Activated CD4-positive, alpha-beta memory T cell treated with anti-CD3 and anti-CD28 coated beads, Interleukin-2, amount 10 ng/mL, durations not matched to agents 7 days and 5 days (primary cell): ENCODE data around the gene SLC6A9. TPM values are rescaled to one million over a fixed set of nuclear protein-coding genes. Genes with fewer than 3 reads are reported as not detected.

Experiments used
- CTCF ChIA-PET: fragments of 350-600 bp; sonication (Branson Sonifier 250); formaldehyde crosslinking; loops from one replicate; lab custom pipeline; 2021; ENCODE audit warnings: antibody characterized with exemption, inconsistent platforms; lab: Charles Lee
- POLR2A ChIA-PET: fragments of 350-600 bp; sonication (Branson Sonifier 250); formaldehyde crosslinking; loops from one replicate; lab custom pipeline; 2021; ENCODE audit warnings: antibody characterized with exemption; lab: Charles Lee
- DNase-seq: peaks from one replicate; pipeline ENCODE4 v3.0.0-alpha.2; 2020
- H3K27ac Mint-ChIP-seq: one replicate; pipeline ENCODE4 v1.8.0; 2021; ENCODE audit warnings: mild to moderate bottlenecking, mixed read lengths
- H3K27me3 Mint-ChIP-seq: one replicate; pipeline ENCODE4 v1.8.0; 2021; ENCODE audit warnings: mixed read lengths
- H3K36me3 Mint-ChIP-seq: one replicate; pipeline ENCODE4 v1.8.0; 2021; ENCODE audit warnings: low read depth, mixed read lengths
- H3K4me1 Mint-ChIP-seq: one replicate; pipeline ENCODE4 v1.8.0; 2021; ENCODE audit warnings: mixed read lengths
- H3K4me3 Mint-ChIP-seq: one replicate; pipeline ENCODE4 v1.8.0; 2021; ENCODE audit warnings: mild to moderate bottlenecking, mixed read lengths
- H3K9me3 Mint-ChIP-seq: one replicate; pipeline ENCODE4 v1.8.0; 2021; ENCODE audit warnings: mixed read lengths
- total RNA-seq, 2 experiments: library from RNA; stranded (reverse); gene quantifications; one replicate each; pipeline ENCODE4 v1.2.3, GENCODE V29; 2021

SLC6A9 gene
- total RNA-seq, result 1 to 10 TPM; 4.8 to 5.7 TPM

- peak; percentile 41 for DNase-seq
- Mint-ChIP-seq H3K9me3 (no peaks in the 10 kb centered on the region), H3K27me3 (no peaks in the 10 kb centered on the region), H3K4me1 (peaks cover 32% of the 10 kb centered on the region), H3K27ac (peak within 1 kb of the TSS; percentile 31), H3K36me3 (no peaks in the 10 kb centered on the region), H3K4me3 (peak within 1 kb of the TSS; percentile 85)
- POLR2A ChIA-PET, result interaction anchor here (1.0 to 1.7 kb wide), 3 partner anchors 10 to 56 kb away, joined by 3 to 6 read pairs (median 6); partner anchors contain the start of gene ATP6V0B
- CTCF ChIA-PET, result interaction anchor here (0.6 to 5.0 kb wide), 3 partner anchors 16 to 840 kb away, joined by 3 to 30 read pairs (median 16); no protein-coding TSS in a partner anchor
Observed at GRCh38 chr1:44031252-44032169, at the start of gene SLC6A9. SLC6A9 (minus strand) TSS chr1:44031462; CDS start chr1:44024277, 7,185 bp downstream.

GRCh38 chr1:44079566-44079965 is 48.3 kb upstream of the SLC6A9 start:
- H3K36me3 Mint-ChIP-seq, result no peaks in the 10 kb centered on the region
- no peaks in the 10 kb centered on the region for H3K9me3 Mint-ChIP-seq
- no peak for DNase-seq
- no peak overlapping the region for H3K27ac Mint-ChIP-seq
- peaks cover 17% of the 10 kb centered on the region for H3K27me3 Mint-ChIP-seq
- ChIA-PET CTCF (no interaction called here), POLR2A (no interaction called here)
- H3K4me3 Mint-ChIP-seq, result no peak overlapping the region
- H3K4me1 Mint-ChIP-seq, result no peaks in the 10 kb centered on the region

GRCh38 chr1:44078104-44078503 is 46.8 kb upstream of the SLC6A9 start:
- no peaks in the 10 kb centered on the region for H3K36me3 Mint-ChIP-seq
- no peak for DNase-seq
- H3K9me3 Mint-ChIP-seq, result no peaks in the 10 kb centered on the region
- no peak overlapping the region for H3K27ac Mint-ChIP-seq
- peaks cover 19% of the 10 kb centered on the region for H3K27me3 Mint-ChIP-seq
- no peaks in the 10 kb centered on the region for H3K4me1 Mint-ChIP-seq
- POLR2A ChIA-PET, result no interaction called here
- CTCF ChIA-PET, result no interaction called here
- no peak overlapping the region for H3K4me3 Mint-ChIP-seq

GRCh38 chr1:44077421-44077820 is 46.2 kb upstream of the SLC6A9 start:
- Mint-ChIP-seq H3K27ac (no peak overlapping the region), H3K4me1 (no peaks in the 10 kb centered on the region), H3K36me3 (no peaks in the 10 kb centered on the region), H3K4me3 (no peak overlapping the region), H3K9me3 (no peaks in the 10 kb centered on the region), H3K27me3 (peaks cover 19% of the 10 kb centered on the region)
- ChIA-PET CTCF (no interaction called here), POLR2A (no interaction called here)
- DNase-seq, result no peak

- no peaks in the 10 kb centered on the region for H3K9me3 Mint-ChIP-seq
- peaks cover 16% of the 10 kb centered on the region for H3K27me3 Mint-ChIP-seq
- H3K4me3 Mint-ChIP-seq, result no peak overlapping the region
- no peak overlapping the region for H3K27ac Mint-ChIP-seq
- H3K4me1 Mint-ChIP-seq, result no peaks in the 10 kb centered on the region
- POLR2A ChIA-PET, result no interaction called here
- CTCF ChIA-PET, result interaction anchor here (1.1 kb wide), 1 partner anchor 28 kb away, joined by 3 read pairs; no protein-coding TSS in a partner anchor
- H3K36me3 Mint-ChIP-seq, result no peaks in the 10 kb centered on the region
- DNase-seq, result no peak
Observed at GRCh38 chr1:44076066-44076465, 44.8 kb upstream of the SLC6A9 start.

- Mint-ChIP-seq H3K27ac (no peak overlapping the region), H3K27me3 (peaks cover 18% of the 10 kb centered on the region), H3K4me3 (no peak overlapping the region), H3K9me3 (no peaks in the 10 kb centered on the region), H3K36me3 (no peaks in the 10 kb centered on the region), H3K4me1 (no peaks in the 10 kb centered on the region)
- ChIA-PET POLR2A (no interaction called here), CTCF (interaction anchor here (0.6 kb wide), 1 partner anchor 485 kb away, joined by 4 read pairs; no protein-coding TSS in a partner anchor)
- DNase-seq, result no peak
Observed at GRCh38 chr1:44074415-44074814, 43.2 kb upstream of the SLC6A9 start.

GRCh38 chr1:44073528-44073927 is 42.3 kb upstream of the SLC6A9 start:
- H3K27me3 Mint-ChIP-seq, result peaks cover 18% of the 10 kb centered on the region
- ChIA-PET POLR2A (no interaction called here), CTCF (no interaction called here)
- no peak overlapping the region for H3K4me3 Mint-ChIP-seq
- H3K9me3 Mint-ChIP-seq, result no peaks in the 10 kb centered on the region
- DNase-seq, result no peak
- H3K27ac Mint-ChIP-seq, result no peak overlapping the region
- no peaks in the 10 kb centered on the region for H3K36me3 Mint-ChIP-seq
- no peaks in the 10 kb centered on the region for H3K4me1 Mint-ChIP-seq

- no peak overlapping the region for H3K4me3 Mint-ChIP-seq
- no peaks in the 10 kb centered on the region for H3K4me1 Mint-ChIP-seq
- DNase-seq, result no peak
- ChIA-PET POLR2A (no interaction called here), CTCF (no interaction called here)
- H3K27me3 Mint-ChIP-seq, result peaks cover 18% of the 10 kb centered on the region
- H3K27ac Mint-ChIP-seq, result no peak overlapping the region
- no peaks in the 10 kb centered on the region for H3K9me3 Mint-ChIP-seq
- H3K36me3 Mint-ChIP-seq, result no peaks in the 10 kb centered on the region
Observed at GRCh38 chr1:44072821-44073220, 41.6 kb upstream of the SLC6A9 start.

- Mint-ChIP-seq H3K4me1 (no peaks in the 10 kb centered on the region), H3K9me3 (no peaks in the 10 kb centered on the region), H3K27ac (no peak overlapping the region), H3K36me3 (no peaks in the 10 kb centered on the region), H3K4me3 (no peak overlapping the region), H3K27me3 (peaks cover 18% of the 10 kb centered on the region)
- ChIA-PET CTCF (no interaction called here), POLR2A (no interaction called here)
- DNase-seq, result no peak
Observed at GRCh38 chr1:44072204-44072603, 40.9 kb upstream of the SLC6A9 start.

GRCh38 chr1:44071461-44071860 is 40.2 kb upstream of the SLC6A9 start:
- H3K9me3 Mint-ChIP-seq, result no peaks in the 10 kb centered on the region
- H3K36me3 Mint-ChIP-seq, result no peaks in the 10 kb centered on the region
- CTCF ChIA-PET, result no interaction called here

GRCh38 chr1:44068442-44068921 is 37.2 kb upstream of the SLC6A9 start:
- CTCF ChIA-PET, result interaction anchor here (2.6 kb wide), 1 partner anchor 21 kb away, joined by 8 read pairs; no protein-coding TSS in a partner anchor
- H3K4me1 Mint-ChIP-seq, result no peaks in the 10 kb centered on the region
- peaks cover 20% of the 10 kb centered on the region for H3K27me3 Mint-ChIP-seq
- no peaks in the 10 kb centered on the region for H3K9me3 Mint-ChIP-seq
- no peak overlapping the region for H3K27ac Mint-ChIP-seq
- H3K36me3 Mint-ChIP-seq, result no peaks in the 10 kb centered on the region
- POLR2A ChIA-PET, result no interaction called here
- DNase-seq, result no peak
- no peak overlapping the region for H3K4me3 Mint-ChIP-seq

More at GRCh38 chr1:44071461-44071860, 40.2 kb upstream of the SLC6A9 start:
- Mint-ChIP-seq H3K4me3 (no peak overlapping the region), H3K27me3 (peaks cover 22% of the 10 kb centered on the region), H3K27ac (no peak overlapping the region), H3K4me1 (no peaks in the 10 kb centered on the region)
- POLR2A ChIA-PET, result no interaction called here
- DNase-seq, result no peak

GRCh38 chr1:44067266-44068250 is 36.3 kb upstream of the SLC6A9 start:
- Mint-ChIP-seq H3K9me3 (no peaks in the 10 kb centered on the region), H3K27ac (no peak overlapping the region), H3K27me3 (peaks cover 23% of the 10 kb centered on the region), H3K36me3 (no peaks in the 10 kb centered on the region), H3K4me1 (no peaks in the 10 kb centered on the region), H3K4me3 (no peak overlapping the region)
- DNase-seq, result no peak
- POLR2A ChIA-PET, result no interaction called here
- CTCF ChIA-PET, result interaction anchor here (2.6 kb wide), 1 partner anchor 20 kb away, joined by 8 read pairs; no protein-coding TSS in a partner anchor
